Measurements from ENCODE around the gene CLCN1.

CLCN1 gene

DNA sequence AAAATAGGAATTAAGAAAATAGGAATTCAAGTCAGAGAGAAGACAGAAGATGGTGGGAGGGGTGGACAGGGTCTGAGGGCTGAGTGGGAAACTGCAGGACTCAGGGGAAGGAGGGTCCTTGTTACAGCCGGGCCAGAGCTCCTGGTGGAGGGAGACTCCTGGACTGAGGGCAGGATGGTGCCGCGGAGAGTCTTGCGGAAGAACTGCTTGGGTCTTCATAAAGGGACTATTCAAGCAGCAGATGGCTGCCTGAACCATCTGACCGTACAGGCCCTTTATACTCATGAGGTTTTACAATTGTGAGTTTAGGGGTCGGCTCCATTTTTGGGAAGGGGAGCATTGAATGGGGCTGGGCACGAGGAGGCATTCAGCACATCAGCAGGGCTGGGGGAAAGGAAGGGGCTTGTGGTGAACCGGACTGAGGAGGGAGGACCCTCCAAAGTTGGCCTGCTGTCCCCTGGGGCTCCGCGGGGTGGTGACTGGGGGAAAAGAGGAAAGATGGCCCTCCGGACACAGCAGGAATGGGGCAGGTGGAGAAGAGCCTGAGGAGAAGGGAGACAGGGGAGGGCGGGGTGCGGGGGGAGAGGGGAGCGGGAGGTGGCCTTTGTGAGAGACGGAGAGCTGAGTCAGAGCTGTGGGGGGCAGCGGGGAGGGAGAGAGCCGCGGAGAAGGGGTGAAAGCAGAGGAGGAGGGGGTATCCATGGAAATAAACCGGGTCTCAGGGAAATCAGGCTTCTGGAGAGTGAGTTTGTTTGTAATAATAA lies 45.1 kb downstream of the CLCN1 start:
- Mint-ChIP-seq H3K27me3 (peaks cover 33% of the 10 kb centered on the region), H3K27ac (no peak overlapping the region), H3K9me3 (no peaks in the 10 kb centered on the region), H3K36me3 (ENCODE audit: low read depth) (no peaks in the 10 kb centered on the region), H3K4me1 (ENCODE audit: low read depth) (no peaks in the 10 kb centered on the region), H3K4me3 (peak overlapping the region; percentile 33)

GRCh38 chr7:143361552-143362130 lies 45.7 kb downstream of the CLCN1 start:
- peak overlapping the region; percentile 84 for H3K4me3 Mint-ChIP-seq
- peaks cover 37% of the 10 kb centered on the region for H3K27me3 Mint-ChIP-seq
- H3K4me1 Mint-ChIP-seq (ENCODE audit: low read depth): no peaks in the 10 kb centered on the region
- no peak overlapping the region for H3K27ac Mint-ChIP-seq
- no peaks in the 10 kb centered on the region for H3K36me3 Mint-ChIP-seq (ENCODE audit: low read depth)
- no peaks in the 10 kb centered on the region for H3K9me3 Mint-ChIP-seq

DNA sequence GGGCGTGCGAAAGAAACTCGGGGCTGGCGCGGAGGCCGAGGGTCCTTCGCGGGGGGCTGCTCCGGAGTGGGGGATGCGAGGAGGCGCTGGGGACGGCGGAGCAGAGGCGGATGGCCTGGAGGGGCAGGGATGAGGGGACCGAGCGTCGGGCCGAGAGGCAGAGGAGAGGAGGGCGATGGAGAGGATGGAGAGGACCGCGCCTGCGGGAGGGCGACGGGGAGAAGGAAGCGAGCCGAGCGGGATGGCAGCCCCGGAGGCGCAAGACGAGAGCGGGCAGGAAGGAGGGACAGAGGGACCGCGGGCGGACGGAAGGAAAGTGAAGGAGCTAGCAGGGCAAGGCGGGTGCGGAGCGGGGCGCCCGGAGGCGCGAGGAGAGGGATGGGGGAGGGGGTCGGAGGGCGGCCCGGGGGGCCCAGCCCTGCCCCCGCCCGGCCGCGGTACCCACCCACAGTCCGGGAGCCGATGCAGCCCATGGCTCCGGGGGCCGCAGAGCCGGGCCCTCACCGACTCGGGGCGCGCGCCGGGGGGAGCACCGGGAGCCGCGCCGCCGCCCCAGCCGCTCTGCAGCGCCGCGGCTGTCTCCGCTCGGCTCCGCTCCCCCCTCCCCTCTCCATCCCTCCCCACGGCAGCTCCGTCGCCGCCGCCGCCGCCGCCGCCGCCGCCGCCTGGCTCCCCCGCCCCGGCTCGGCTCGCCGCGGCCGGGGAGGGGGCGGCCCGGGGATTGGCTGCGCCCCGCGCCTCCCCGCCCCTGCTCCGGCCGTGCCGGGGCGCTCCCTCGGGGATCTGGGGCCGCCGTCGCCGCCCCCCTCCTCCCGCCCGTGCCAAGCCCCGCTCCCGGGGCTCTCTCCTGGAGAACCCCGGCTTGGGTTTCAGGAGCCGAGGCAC lies 46.5 kb downstream of the CLCN1 start, which contains the start of gene FAM131B:
TSS of gene FAM131B (minus strand) at position 583 of the 885 bp plus-strand sequence. CDS start at position 473, 110 bp downstream.
- H3K9me3 Mint-ChIP-seq: no peaks in the 10 kb centered on the region
- peaks cover 37% of the 10 kb centered on the region for H3K27me3 Mint-ChIP-seq
- H3K36me3 Mint-ChIP-seq (ENCODE audit: low read depth): no peaks in the 10 kb centered on the region
- H3K27ac Mint-ChIP-seq: no peak within 1 kb of the TSS
- H3K4me1 Mint-ChIP-seq (ENCODE audit: low read depth): no peaks in the 10 kb centered on the region
- H3K4me3 Mint-ChIP-seq: peak within 1 kb of the TSS; percentile 84

GRCh38 chr7:143363016-143363937 lies 47.4 kb downstream of the CLCN1 start:
- H3K9me3 Mint-ChIP-seq: no peaks in the 10 kb centered on the region
- peaks cover 37% of the 10 kb centered on the region for H3K27me3 Mint-ChIP-seq
- no peaks in the 10 kb centered on the region for H3K4me1 Mint-ChIP-seq (ENCODE audit: low read depth)
- no peaks in the 10 kb centered on the region for H3K36me3 Mint-ChIP-seq (ENCODE audit: low read depth)
- H3K27ac Mint-ChIP-seq: no peak overlapping the region
- peak overlapping the region; percentile 69 for H3K4me3 Mint-ChIP-seq

- Mint-ChIP-seq H3K36me3 (ENCODE audit: low read depth) (no peaks in the 10 kb centered on the region), H3K27me3 (peaks cover 27% of the 10 kb centered on the region), H3K4me1 (ENCODE audit: low read depth) (peaks cover 21% of the 10 kb centered on the region), H3K4me3 (no peak overlapping the region), H3K9me3 (no peaks in the 10 kb centered on the region), H3K27ac (no peak overlapping the region)
These were observed 52.1 kb downstream of the CLCN1 start for GRCh38 chr7:143367972-143368371.

DNA sequence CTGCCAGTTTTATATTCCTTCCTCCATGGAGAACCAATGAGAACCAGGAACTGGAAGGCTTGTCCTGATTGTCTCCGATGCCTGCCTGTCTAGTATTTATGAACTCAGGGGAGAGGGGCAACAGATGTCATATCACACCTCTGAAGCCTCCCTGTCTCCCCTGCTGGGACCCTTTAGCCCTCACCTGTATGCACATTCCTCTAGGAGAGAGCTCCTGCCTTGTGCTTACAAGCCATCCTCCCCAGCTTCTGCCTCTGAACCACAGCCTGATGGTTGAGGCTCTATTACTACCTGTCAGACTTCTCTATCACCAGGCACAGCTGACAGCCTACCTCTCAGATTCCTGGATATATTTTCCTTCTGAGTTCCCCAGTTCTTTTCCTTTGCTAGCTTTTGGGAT lies 52.5 kb downstream of the CLCN1 start:
- peaks cover 25% of the 10 kb centered on the region for H3K4me1 Mint-ChIP-seq (ENCODE audit: low read depth)
- H3K27me3 Mint-ChIP-seq: peaks cover 23% of the 10 kb centered on the region
- no peak overlapping the region for H3K27ac Mint-ChIP-seq
- no peaks in the 10 kb centered on the region for H3K9me3 Mint-ChIP-seq
- H3K4me3 Mint-ChIP-seq: no peak overlapping the region
- H3K36me3 Mint-ChIP-seq (ENCODE audit: low read depth): no peaks in the 10 kb centered on the region

DNA sequence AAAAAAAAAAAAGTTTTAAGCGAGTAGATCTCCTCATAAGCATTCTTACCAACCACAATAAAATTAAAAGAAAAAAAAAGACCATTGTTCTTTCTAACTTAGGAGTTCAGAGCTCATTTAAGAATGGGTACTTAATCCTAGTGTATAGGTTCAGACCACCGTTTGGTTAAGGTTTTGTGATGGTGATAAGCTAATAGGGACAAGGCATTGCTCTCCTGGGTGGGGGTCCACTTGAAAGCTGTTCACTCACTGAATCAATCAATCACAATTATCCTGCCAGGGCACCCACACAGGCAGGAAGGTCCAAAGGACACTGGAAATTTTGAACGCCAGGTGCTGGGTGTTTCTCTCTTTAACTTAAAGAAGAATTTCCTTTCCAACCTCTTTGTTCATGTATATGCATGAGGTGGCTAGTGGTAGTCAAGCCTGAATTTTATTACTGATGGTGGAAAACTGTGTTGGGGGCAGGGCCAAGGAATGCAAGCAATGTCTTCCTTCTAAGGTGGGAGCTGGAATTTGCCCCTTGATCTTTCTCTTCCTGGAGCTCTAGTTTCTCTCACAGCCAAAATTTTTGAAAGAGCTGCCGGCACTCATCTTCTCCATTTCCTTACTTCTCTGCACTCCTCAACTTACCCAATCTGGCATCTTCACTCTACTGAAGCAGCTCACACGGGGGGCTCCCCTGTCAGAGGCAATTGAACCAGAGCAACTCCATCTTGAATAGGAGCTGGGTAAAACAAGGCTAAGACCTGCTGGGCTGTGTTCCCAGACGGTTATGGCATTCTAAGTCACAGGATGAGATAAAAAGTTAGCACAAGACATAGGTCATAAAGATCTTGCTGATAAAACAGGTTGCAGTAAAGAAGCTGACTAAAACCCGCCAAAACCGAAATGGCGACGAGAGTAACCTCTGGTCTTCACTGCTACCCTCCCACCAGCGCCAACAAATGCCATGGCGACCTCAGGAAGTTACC lies 54.1 kb downstream of the CLCN1 start:
- Mint-ChIP-seq H3K36me3 (ENCODE audit: low read depth) (no peaks in the 10 kb centered on the region), H3K4me1 (ENCODE audit: low read depth) (peaks cover 41% of the 10 kb centered on the region), H3K4me3 (no peak overlapping the region), H3K27me3 (peaks cover 7% of the 10 kb centered on the region), H3K9me3 (no peaks in the 10 kb centered on the region), H3K27ac (peak overlapping the region; percentile 34)

DNA sequence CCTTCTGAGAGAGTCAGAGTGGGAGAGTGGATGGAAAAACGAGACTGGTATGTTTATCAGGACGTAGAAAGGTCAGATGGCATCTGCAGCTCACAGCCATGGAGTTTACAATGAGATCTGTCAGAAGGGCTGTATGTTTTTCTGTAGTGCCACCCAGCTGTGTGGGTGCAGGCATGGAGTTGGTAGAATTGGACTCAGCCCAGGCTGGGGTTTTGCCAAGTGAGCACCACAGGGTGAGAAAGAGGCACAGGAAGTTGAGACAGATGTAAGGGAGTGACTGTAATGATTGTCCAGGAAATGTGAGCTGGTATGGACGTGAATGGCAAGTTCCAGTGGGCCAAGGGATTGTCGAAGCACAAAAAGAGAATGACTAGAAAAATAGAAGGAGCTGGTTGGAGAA lies 56.2 kb downstream of the CLCN1 start:
- Mint-ChIP-seq H3K9me3 (no peaks in the 10 kb centered on the region), H3K27ac (peak overlapping the region; percentile 71), H3K36me3 (ENCODE audit: low read depth) (no peaks in the 10 kb centered on the region), H3K4me1 (ENCODE audit: low read depth) (peaks cover 61% of the 10 kb centered on the region), H3K27me3 (no peaks in the 10 kb centered on the region), H3K4me3 (peak overlapping the region; percentile 17)

DNA sequence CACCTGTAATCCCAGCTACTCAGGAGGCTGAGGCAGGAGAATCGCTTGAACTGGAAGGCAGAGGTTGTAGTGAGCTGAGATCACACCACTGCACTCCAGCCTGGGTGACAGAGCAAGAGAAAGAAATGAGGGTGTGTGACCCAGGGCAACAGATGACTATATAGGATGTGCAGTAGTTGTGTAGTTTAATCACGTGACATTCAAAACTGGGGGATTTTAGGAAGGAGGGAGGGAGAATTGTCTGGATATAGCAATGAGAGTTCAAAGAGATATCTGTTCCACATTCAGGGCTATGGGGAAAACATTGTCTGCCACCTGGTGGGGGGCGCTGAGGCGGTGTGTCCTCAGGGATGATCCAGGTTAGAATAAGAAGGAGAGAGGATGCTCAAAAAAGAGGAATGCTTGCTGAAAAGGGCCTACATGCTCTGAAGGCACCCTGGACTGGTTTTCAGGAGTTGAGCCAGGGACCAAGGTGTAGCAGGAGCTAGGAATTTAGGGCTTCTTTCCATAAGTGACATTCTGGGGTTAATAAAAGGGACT lies 57.4 kb downstream of the CLCN1 start:
- H3K9me3 Mint-ChIP-seq: no peaks in the 10 kb centered on the region
- no peak overlapping the region for H3K27ac Mint-ChIP-seq
- H3K27me3 Mint-ChIP-seq: no peaks in the 10 kb centered on the region
- no peak overlapping the region for H3K4me3 Mint-ChIP-seq
- peaks cover 69% of the 10 kb centered on the region for H3K4me1 Mint-ChIP-seq (ENCODE audit: low read depth)
- no peaks in the 10 kb centered on the region for H3K36me3 Mint-ChIP-seq (ENCODE audit: low read depth)

GRCh38 chr7:143374561-143374960 lies 58.6 kb downstream of the CLCN1 start:
- Mint-ChIP-seq H3K27me3 (no peaks in the 10 kb centered on the region), H3K4me3 (no peak overlapping the region), H3K4me1 (ENCODE audit: low read depth) (peaks cover 81% of the 10 kb centered on the region), H3K36me3 (ENCODE audit: low read depth) (no peaks in the 10 kb centered on the region), H3K27ac (peak overlapping the region; percentile 89), H3K9me3 (no peaks in the 10 kb centered on the region)

DNA sequence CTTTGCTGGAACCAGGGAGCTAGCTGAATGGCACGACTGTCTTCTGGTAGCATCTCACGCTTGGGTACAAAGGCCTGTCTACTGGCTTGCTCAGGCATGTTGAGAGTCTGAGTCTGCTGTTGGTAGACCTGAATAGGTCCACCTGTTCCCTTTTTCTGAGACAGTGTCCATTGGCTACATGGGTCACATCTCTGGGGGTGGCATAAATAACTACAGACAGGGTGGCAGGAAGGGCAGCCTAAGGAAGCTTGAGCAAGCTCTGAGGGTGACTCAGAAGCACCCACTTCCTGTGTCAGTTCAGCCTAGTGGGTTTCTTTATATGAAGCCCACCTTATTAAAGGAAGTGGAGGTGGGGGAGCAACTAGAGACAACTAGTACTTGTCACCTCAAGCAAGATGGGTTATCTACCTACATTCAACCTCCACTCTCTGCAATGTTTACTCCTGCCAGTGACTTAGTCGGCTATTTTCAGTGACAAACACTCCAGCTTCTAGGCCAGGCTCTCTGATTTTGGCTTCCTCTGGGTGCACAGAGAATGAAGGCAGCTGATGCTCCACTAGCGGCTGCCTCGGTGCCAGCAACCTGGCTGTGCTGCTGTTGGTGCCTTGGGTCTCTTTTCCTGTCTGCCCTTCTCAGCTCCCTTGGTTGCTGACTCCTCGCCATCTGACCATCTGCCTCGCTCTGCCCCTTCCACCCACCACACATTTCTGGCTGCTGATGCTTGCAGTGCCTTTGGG lies 59.6 kb downstream of the CLCN1 start:
- Mint-ChIP-seq H3K36me3 (ENCODE audit: low read depth) (no peaks in the 10 kb centered on the region), H3K9me3 (no peaks in the 10 kb centered on the region), H3K27ac (peak overlapping the region; percentile 89), H3K4me1 (ENCODE audit: low read depth) (peaks cover 80% of the 10 kb centered on the region), H3K27me3 (no peaks in the 10 kb centered on the region), H3K4me3 (peak overlapping the region; percentile 49)

GRCh38 chr7:143376396-143376795 lies 60.5 kb downstream of the CLCN1 start:
- H3K4me1 Mint-ChIP-seq (ENCODE audit: low read depth): peaks cover 74% of the 10 kb centered on the region
- H3K27ac Mint-ChIP-seq: peak overlapping the region; percentile 89
- no peaks in the 10 kb centered on the region for H3K27me3 Mint-ChIP-seq
- H3K4me3 Mint-ChIP-seq: no peak overlapping the region
- H3K9me3 Mint-ChIP-seq: no peaks in the 10 kb centered on the region
- H3K36me3 Mint-ChIP-seq (ENCODE audit: low read depth): no peaks in the 10 kb centered on the region

Measured in stimulated activated naive CD8-positive, alpha-beta T cell treated with anti-CD3 and anti-CD28 coated beads, Interleukin-15, Interleukin-2, amounts not matched to agents 100 ng/mL and 50 ng/mL, for 24 hours (primary cell).